GM19452 (cell line): ENCODE data around the gene PLK5.

Experiments used
- ATAC-seq: cut with Tn5 transposase; IDR thresholded peaks from one replicate; pipeline ENCODE4 v1.9.1; 2021; ENCODE audit not compliant: unreplicated experiment

Gene PLK5

DNA sequence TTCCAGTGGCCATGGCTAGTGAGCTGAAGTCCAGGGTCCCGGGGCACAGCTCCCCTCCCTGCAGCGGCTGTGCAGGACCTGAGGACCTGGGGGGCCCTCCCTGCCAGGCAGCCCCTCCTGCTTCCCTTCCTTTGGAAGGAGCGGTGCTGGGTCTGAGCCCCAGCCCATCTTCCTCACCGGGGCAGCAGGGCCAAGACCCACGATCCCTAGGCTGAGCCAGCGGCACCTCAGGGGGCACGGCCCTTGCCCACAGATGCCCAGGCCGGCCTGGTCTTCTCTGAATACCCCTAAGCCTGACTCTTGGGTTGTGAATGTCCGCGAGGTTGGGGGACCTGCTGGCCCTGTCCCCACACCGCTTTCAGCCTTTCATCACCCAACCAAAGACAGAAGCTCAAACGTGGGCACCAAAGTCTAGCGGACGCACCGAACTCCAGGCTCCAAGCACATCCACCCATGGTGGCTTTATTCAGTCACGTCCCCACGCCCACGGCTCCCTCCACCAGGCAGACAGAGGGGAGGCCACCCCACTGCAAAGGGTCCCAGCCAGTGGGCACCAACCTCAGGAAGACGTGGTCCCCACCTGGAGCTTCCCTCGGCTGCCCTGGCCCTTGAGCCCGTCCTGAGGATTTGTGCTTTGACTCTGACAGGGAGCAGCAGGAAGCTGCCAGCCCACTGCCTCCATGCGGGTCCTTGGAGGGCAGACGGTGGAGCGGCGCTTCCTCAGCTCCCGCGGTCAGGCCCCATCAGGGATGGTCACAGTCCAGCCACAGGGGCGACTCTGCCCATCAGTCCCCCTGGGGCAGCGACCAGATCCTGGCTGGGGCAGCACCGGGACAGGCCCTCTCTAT is 52.6 kb downstream of the PLK5 start:
- ATAC-seq = no peak

DNA sequence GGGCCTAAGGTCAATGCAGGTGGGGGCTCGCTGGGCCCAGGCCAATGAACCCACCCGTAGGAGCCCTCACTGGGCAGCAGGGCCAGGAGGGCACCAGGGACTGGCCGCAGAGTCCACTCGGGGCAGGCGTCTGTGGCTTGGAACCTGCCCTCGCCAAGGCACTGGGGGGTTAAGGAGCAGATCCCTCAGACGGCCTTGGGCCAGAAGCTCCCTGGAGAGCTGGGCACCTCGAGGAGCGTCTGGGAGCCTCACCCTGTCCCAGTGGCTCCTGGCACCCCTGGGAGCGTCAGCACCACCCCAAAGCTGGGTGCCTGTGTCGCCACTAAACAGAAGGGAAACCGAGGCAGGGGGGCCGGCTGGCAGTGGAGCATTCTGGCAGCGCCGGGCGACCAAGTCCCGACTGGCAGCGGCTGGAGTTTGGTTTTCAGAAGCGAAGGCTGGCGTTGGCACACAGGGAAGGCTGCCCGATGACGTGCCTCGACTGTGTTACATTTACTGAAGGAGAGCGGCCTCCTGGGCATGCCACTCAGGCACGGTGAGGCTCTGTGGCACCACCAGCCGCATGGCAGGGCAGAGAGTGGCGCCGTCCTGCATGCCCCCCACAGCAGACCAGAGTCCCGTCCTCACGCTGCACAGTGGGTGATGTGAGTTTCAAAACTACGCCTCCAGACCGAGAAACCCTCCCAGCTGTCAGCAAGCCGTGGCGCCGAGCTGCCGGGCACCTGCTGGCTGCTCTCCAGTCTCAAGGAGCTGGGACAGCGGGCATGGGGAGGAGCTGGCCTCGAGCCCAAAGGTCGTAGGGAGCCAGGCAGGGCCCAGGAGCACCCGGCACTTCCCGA is 53.4 kb downstream of the PLK5 start:
- no peak for ATAC-seq

DNA sequence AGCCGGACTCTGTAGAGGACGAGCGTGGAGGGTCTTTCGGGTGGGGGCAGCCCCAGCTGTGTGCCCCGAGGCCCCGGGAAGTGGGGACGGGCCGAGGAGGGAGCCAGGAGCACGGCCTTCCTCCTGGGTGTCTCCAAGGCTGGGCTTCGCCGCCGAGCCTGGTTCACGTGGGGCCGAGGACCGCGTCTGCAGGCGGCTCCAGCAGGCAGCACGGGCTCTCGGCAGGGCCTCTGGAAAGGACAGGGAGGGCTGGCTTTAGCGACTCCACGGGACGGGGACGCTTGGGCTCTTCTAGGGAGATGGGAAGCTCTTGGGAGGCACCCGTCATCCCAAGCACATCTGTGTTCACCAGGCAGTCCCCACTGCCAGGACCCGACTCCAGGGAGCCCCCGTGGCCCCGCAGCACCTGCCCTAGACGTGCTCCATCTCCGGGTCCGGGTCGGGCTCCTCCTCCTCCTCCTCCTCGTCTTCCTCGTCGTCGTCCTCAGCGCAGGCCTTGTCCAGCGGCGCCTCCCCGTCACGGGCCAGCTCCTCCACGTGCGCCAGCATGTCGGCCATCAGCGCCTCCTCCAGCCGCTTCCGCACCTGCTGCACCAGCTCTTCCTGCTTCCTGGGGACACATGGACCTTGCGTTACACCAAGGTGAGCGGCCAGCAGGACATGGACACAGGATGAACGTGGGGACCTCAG is 54.2 kb downstream of the PLK5 start:
- ATAC-seq = no peak

DNA sequence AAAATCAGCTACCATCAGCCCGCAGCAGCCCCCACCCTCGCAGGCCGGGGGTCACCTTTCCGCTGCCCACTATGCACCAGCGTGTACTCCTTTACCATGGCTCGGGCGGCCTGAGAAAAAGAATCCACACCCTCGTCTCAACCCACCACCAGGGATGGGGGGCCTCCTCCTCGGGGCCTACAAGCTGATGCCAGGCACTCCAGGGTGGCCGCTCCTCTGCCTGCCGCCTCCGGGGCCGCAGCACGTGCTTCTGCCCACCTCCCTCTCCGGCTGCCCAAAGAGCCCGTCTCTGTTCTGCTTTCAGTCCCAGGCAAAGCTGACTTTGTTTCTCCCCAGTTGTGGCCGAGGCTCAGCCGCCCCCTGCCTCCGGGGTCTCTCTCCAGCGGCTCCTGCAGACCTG is 55.3 kb downstream of the PLK5 start:
- no peak for ATAC-seq

DNA sequence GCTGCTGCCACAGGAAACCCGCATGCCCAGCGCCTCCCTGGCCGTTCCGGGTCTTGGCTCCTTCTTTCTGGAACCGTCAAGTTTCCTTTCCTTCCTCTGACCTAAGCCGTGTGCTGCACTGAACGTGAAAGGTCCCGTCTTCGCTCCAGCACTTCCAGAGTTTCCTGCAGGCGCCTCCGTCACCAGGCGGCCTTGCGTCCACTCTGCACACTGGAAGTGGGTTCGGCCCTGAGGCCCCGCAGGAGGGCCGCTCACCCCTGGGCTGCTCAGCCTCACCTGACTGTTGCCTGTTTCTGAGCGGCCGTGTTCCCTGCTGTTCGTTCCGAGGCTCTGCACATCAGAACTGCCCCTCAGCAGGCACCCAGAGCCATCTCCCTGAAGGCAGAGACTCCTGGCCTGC is 56.5 kb downstream of the PLK5 start:
- ATAC-seq = no peak

DNA sequence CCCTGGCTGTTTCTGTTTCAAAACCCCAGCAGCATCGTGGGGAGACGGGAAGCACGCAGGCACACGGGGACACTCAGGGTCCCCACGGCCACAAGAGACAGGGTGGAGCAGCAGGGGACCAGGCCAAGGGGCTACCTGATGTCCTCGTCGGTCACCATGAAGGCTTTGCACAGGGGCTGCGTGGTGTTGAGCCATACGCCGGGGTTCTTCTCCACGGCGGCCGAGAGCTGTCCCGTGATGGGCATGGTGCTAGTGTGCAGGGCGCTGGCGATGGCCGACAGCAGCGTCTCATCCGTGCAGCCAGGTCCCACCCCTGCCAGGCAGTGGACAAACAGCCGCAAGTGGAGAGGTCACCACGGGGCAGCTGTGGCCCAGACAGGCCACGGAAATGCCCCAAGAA is 57.1 kb downstream of the PLK5 start:
- ATAC-seq = no peak

DNA sequence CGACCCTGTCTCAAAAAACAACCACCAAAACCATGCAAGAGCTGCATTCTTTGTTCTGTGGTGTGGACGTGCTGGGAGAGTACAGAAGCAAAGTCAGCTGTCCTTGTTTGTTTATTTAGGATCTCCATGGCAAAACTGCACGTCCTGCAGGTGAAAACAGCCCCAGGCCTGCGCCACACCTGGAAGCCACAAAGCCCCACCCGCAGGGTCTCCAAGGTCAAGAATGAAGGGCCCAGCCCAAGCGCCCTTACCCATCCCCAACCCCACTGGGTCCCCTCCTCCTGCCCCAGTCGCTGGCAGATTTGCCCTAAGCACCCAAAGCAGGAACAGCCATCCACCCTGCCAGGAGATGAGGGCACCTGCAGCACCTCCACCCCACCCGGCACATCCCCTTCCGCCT is 58.3 kb downstream of the PLK5 start:
- ATAC-seq = no peak

DNA sequence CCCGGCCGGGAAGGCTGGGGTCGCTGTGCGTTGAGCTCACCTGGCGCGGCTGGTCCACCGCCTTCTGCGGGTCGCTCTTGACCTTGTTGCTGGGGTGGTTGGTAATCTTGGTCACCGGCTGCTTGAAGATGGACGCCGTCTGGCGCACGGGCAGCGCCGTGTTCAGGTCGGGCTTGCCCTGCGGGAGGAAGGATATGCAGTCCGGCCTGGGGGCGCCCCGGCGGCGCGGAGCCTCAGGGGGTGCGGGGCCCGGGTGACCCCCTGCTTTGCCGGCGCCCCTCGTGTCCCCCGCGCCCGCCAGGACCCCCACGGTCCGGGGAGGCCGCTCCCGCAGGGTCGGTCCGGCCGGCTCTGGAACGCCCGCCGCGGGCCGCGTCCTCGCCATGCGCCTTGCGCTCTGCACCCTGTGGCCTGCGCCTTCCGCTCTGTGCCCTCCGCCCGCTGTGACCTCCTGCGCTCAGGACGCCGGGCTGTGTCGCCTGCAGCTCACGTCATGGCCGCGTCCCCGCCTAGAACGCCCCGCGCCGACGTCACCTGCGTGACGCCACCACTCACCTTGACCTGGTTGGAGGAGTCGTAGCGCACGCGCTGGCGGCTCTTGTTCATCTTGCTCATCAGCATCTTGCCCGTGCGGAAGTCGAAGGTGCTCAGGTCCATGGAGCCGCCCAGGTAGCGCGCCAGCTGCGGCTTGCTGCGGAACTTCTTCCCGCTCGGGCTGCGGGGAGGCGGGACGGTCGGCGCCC is 60.8 kb downstream of the PLK5 start:
- ATAC-seq = no peak

DNA sequence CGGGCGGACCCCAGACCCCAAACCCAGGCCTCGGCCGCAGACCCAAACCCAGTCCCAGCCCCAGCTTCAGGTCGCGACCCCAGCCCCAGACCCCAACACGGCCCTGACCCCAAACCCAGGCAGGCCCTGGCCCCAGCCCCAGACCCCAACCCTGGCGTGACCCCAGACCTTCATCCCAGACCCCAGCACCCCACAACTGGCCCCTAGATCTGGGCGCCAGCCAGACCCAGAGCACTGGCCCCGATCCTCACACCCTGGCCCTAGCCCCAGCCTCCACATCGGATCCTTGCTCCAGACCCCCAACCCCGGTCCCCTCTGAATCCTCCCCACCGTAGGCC is 61.3 kb downstream of the PLK5 start:
- no peak for ATAC-seq
